Aorta (tissue), 5 donors: ENCODE data around the gene DISC1. TPM values are rescaled to one million over a fixed set of nuclear protein-coding genes. Genes with fewer than 3 reads are reported as not detected.
"Not testable (repeated sequence)": the region's sequence is repeated elsewhere in the genome, so short reads cannot be mapped to it uniquely, and the experiment has no call there.

Source experiments
- ATAC-seq: fragments of 200-7000 bp; cut with Tn5 transposase; one replicate; pipeline ENCODE4 v1.9.1; 2022; ENCODE audit warnings: moderate library complexity; ENCODE audit not compliant: low FRiP score
- DNase-seq, 2 donors: peaks; one replicate each; pipeline ENCODE4 v3.0.0-alpha.2; 2020
- H3K27ac ChIP-seq, 2 donors: one replicate each; pipeline ENCODE4 v1.5.1; 2013; ENCODE audit warnings: low read length in 2 of 2, mild to moderate bottlenecking in 2 of 2, moderate library complexity in 2 of 2, control low read depth in 1 of 2, inconsistent platforms in 1 of 2, low read depth in 1 of 2
- H3K27me3 ChIP-seq, 2 donors: one replicate each; pipeline ENCODE4 v1.6.1; 2013; ENCODE audit warnings: control low read depth in 1 of 2, low read length in 1 of 2, mild to moderate bottlenecking in 1 of 2, moderate library complexity in 1 of 2; ENCODE audit not compliant: insufficient read depth in 2 of 2, control insufficient read depth in 1 of 2
- H3K36me3 ChIP-seq, 2 donors: one replicate each; pipeline ENCODE4 v1.6.1; 2013; ENCODE audit warnings: control low read depth in 1 of 2, low read length in 1 of 2, mild to moderate bottlenecking in 1 of 2; ENCODE audit not compliant: insufficient read depth in 2 of 2, control insufficient read depth in 1 of 2
- H3K4me1 ChIP-seq, 2 donors: one replicate each; pipeline ENCODE4 v1.6.1; 2013; ENCODE audit warnings: low read length in 2 of 2, control low read depth in 1 of 2, mild to moderate bottlenecking in 1 of 2, moderate library complexity in 1 of 2; ENCODE audit not compliant: insufficient read depth in 2 of 2, control insufficient read depth in 1 of 2
- H3K4me3 ChIP-seq, 2 donors: one replicate each; pipeline ENCODE4 v1.5.1; 2013; ENCODE audit warnings: low read length in 2 of 2, control low read depth in 1 of 2, mild to moderate bottlenecking in 1 of 2
- H3K9me3 ChIP-seq: one replicate; pipeline ENCODE4 v1.6.1; 2013; ENCODE audit warnings: mild to moderate bottlenecking, low read length; ENCODE audit not compliant: control insufficient read depth
- WGBS, 2 donors: extraction: QIAGEN DNeasy Blood & Tissue Kit; methylation state at CpG; one replicate each; pipeline ENCODE4 v1.1.7; 2013; 5-methylcytosine and 5-hydroxymethylcytosine counted together
- intact Hi-C, 2 donors: fragments of 100-400 bp; cut with DNase I; formaldehyde crosslinking; loops; one replicate each; pipeline versions ENCODE4 v1.14.2 to v1.15.0; 2022
- polyA plus RNA-seq, 2 donors: library from polyadenylated mRNA; stranded (reverse); fragments of 200-250 nt; gene quantifications; one replicate each; pipeline ENCODE4 v1.2.3, GENCODE V29; 2013
- total RNA-seq, 2 donors: library from RNA; stranded (reverse); fragmentation: NEBNext Ultra II Directional; extraction: Animal tissue kit (Norgen Biotek cat#: 25700); gene quantifications; one replicate each; pipeline ENCODE4 v1.2.1, GENCODE V29; 2021
- donor health status: healthy with polysubstance abuse.
- donor health status: Bipolar disorder and iron deficiency.
- donor health status: DM: no; HTN: no; CAD: no.
- donor health status: DM: no; HTN: no; CAD: no.
- donor health status: DM: yes; HTN: yes; CAD: no.

The DISC1 gene
- total and polyA plus RNA-seq, 4 donors, result 0.64 to 31.7 (median 6.0) TPM

DNA sequence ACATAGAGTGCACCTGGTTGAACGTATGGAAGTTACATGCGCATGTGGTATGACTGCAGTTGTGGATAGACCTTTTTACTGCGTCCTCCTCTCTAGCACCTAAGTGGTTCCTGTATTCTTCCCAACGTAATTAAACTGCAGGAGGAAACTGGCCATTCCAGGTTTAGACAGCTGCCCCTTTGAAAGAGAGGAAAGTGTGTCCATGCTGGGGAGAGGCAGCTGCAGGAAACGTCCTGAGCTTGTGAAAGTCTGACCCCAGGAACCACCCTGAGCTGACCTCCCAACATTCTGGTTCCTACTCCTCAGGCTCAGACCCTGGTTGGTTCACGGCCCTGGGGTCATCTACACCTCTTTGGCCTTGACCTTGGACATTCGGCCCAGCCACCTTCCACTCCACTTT, 309.3 kb downstream of the DISC1 start:
- Histone ChIP-seq H3K27ac (no peak overlapping the region), H3K36me3 (no peaks in the 10 kb centered on the region), H3K4me3 (no peak overlapping the region), H3K4me1 (no peaks in the 10 kb centered on the region), H3K9me3 (peaks cover 1% of the 10 kb centered on the region), H3K27me3 (no peaks in the 10 kb centered on the region)
- intact Hi-C loops, result no loop called here
- ATAC-seq (no peak), DNase-seq (no peak)
- WGBS, 2 donors, result 94% methylated on average over 7 of the region's 7 CpGs

DNA sequence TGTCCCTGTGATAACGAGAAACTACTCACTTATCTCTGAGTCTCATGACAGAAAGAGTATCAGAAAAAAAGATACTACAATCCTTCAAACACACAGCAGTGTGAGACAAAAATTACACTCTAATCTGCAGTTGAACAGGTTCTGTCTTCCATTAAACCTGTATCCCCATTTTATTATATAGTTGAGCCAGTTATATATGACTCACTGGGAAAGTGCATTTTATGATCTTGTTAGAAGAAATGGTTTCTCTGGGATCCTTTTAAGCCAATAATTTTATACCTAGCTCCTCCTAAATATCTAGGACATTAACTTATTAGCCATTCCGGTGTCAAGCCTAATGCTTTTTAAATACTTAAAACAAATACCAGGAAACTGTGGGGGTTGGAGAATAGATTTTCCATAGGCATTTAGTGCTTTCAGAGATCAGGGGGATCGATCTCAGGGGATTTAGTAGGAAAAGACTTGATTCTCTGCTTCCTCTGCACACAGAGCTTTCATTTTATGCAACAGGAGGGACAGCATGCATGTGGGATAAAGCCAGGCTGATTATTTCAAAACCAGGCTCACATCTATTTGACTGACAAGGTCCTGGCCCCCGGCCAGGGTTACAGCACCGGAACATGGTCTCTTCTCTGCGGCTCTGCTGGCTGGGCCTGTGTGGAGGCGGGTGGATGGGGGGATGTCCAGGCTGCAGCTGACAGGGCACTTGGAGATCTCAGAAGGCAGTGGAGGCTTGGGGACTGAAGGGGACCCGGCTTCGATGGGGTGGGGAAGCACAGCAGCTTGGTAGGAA, 310.6 kb downstream of the DISC1 start:
- ATAC-seq (no peak), DNase-seq (no peak)
- intact Hi-C loops, result no loop called here

DNA sequence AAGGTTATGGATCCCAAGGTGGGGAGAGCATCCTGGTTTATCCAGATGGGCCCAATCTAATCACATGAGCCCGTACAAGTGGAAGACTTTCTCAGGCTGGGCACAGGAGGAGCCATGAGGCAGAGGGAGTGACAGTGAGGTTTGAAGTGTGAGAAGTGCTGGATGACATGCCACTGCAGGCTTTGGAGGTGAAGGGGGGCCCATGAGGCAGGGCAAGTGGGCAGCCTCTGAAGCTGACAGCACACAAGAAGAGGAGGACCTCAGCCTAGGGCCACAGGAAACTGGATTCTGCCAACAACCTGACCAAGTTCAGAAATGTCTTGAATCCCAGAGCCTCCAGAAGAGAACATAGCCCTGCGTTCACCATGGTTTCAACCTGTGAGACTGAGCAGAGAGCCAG, 311.6 kb downstream of the DISC1 start:
- Histone ChIP-seq H3K4me3 (no peak overlapping the region), H3K27ac (no peak overlapping the region), H3K36me3 (no peaks in the 10 kb centered on the region), H3K27me3 (no peaks in the 10 kb centered on the region), H3K9me3 (peaks cover 1% of the 10 kb centered on the region), H3K4me1 (no peaks in the 10 kb centered on the region)
- intact Hi-C loops, result no loop called here
- DNase-seq (no peak), ATAC-seq (no peak)
- 97 to 98% methylated on average over 2 of the region's 2 CpGs for WGBS, 2 donors

More for the DNA sequence above, 310.6 kb downstream of the DISC1 start:
- Histone ChIP-seq H3K9me3 (peaks cover 1% of the 10 kb centered on the region), H3K27ac (no peak overlapping the region), H3K36me3 (no peaks in the 10 kb centered on the region), H3K27me3 (no peaks in the 10 kb centered on the region), H3K4me1 (no peaks in the 10 kb centered on the region), H3K4me3 (no peak overlapping the region)
- WGBS, 2 donors, result 37 to 38% methylated on average over 9 of the region's 9 CpGs

DNA sequence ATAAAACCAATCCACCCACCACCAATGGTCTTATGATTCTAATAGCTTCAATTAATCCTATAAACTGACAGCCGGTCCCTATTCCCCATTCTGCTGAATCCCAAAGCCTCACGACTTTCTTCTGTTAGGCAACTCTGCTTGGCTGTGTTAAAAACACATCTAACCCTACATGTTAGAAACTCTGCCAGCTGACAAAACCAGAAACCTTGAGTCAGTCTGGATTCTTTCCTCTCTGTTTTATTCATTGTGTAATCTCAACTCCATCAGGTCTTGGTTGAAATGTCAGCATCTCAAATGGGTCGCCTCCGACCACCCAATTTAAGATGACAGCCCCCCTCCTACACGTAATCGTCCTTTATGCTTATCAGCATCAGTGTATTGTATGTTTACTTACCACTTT, 312.1 kb downstream of the DISC1 start:
- WGBS, 2 donors, result 86 to 90% methylated on average over 6 of the region's 6 CpGs
- no peak for ATAC-seq

DNA sequence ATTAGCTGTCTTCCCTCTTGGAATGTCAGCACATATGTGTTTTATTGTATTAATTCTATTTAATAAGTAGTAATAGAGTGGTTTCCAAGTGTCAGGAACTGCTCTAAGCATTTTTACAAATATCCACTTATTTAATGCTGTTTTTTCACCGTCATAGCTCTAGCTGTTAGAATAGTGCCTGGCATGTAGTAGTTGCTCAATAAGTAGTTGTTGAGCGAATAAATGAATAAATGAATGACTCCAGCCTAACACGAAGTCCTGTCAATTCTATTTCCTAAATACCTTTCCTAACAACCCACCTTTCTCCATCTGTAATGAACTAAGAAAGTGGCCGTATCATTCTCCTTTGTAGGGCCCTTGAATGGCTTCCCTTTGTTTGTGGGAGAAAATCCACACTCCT, 312.5 kb downstream of the DISC1 start:
- Histone ChIP-seq H3K27me3 (no peaks in the 10 kb centered on the region), H3K36me3 (no peaks in the 10 kb centered on the region), H3K4me1 (no peaks in the 10 kb centered on the region), H3K27ac (no peak overlapping the region), H3K4me3 (no peak overlapping the region), H3K9me3 (peaks cover 1% of the 10 kb centered on the region)
- intact Hi-C loops, result no loop called here
- DNase-seq, result no peak
- 94 to 97% methylated on average over 4 of the region's 4 CpGs for WGBS, 2 donors
- ATAC-seq, result no peak

More for the DNA sequence above, 312.1 kb downstream of the DISC1 start:
- Histone ChIP-seq H3K36me3 (no peaks in the 10 kb centered on the region), H3K9me3 (peaks cover 1% of the 10 kb centered on the region), H3K4me3 (no peak overlapping the region), H3K27me3 (no peaks in the 10 kb centered on the region), H3K4me1 (no peaks in the 10 kb centered on the region), H3K27ac (no peak overlapping the region)
- DNase-seq, result no peak
- intact Hi-C loops, result no loop called here

DNA sequence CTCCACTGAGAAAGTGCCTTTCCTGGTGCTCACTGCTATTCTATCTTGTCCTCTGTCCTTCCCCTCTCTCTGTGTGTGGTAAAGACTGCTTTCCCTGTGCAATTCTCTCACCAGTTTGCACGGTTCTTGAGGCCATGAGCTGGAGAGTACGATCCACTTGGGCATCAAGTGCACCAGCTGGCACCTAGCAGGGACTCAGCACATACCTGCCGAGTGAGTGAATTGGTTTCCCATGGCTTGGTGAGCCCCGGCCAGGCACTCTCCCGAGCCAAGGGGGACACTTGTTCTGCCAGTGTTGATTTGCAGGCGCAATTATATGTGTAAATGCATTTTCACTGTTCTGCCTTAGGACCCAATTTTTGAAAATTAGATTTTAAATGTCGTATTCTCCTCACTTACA, 313.5 kb downstream of the DISC1 start:
- Histone ChIP-seq H3K27me3 (no peaks in the 10 kb centered on the region), H3K9me3 (peaks cover 1% of the 10 kb centered on the region), H3K36me3 (no peaks in the 10 kb centered on the region), H3K4me3 (no peak overlapping the region), H3K4me1 (no peaks in the 10 kb centered on the region), H3K27ac (no peak overlapping the region)
- DNase-seq (no peak), ATAC-seq (no peak)
- intact Hi-C loops, result no loop called here
- WGBS, 2 donors, result 80 to 88% methylated on average over 7 of the region's 7 CpGs

DNA sequence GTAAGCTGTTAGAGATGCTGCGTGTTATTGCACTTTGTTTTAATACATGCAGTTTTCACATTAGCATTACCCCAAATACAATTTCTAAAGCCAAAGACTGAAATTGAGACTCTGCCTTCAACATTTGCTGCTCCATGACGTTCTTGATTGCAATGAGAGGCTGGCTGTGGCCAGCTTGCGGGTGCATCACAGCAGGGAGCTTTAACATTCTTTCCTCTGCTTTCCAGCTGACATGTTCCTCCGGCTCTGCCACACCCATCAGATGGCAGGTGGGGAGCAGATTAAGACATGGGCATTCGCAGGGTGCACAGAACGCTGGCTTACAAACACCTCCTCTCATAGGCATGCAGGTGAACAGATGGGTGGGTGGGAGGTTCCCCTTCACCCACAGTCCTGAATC, 314.1 kb downstream of the DISC1 start:
- DNase-seq (no peak), ATAC-seq (no peak)
- Histone ChIP-seq H3K27me3 (no peaks in the 10 kb centered on the region), H3K4me1 (no peaks in the 10 kb centered on the region), H3K27ac (no peak overlapping the region), H3K4me3 (no peak overlapping the region), H3K9me3 (peaks cover 1% of the 10 kb centered on the region), H3K36me3 (no peaks in the 10 kb centered on the region)
- 96 to 97% methylated on average over 6 of the region's 6 CpGs for WGBS, 2 donors
- intact Hi-C loops, result no loop called here

DNA sequence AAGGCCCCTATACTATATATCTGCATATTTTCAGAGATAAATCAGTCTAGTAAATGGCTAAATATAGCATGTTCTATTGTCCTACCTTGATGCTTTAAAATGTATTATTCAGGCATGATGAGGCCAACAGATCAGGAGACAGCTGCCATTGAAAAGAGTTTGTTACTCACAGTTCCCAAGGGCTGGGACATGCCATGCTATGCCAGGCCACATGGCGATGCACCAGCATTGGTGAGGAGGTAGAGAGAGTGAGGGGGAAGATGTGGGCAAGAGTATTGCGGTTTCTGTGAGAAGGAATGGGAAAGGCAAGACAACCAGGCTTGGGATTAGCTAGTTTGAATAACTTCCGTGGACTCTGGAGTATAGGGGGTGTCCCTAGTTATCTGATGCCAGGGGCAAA, 316.5 kb downstream of the DISC1 start:
- Histone ChIP-seq H3K27ac (no peak overlapping the region), H3K9me3 (peaks cover 1% of the 10 kb centered on the region), H3K4me1 (no peaks in the 10 kb centered on the region), H3K36me3 (no peaks in the 10 kb centered on the region), H3K27me3 (no peaks in the 10 kb centered on the region), H3K4me3 (no peak overlapping the region)
- no peak for DNase-seq
- 100% methylated on average over 3 of the region's 3 CpGs for WGBS, 2 donors
- no peak for ATAC-seq
- intact Hi-C loops, result no loop called here

DNA sequence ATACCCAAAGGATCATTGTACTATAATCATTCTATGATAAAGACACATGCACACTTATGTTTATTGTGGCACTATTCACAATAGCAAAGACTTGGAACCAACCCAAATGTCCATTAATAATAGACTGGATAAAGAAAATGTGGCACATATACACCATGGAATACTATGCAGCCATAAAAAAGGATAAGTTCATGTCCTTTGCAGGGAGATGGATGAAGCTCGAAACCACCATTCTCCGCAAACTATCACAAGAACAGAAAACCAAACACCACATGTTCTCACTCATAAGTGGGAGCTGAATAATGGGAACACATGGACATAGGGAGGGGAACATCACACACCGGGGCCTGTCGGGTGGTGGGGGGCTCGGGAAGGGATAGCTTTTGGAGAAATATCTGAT, 321.5 kb downstream of the DISC1 start:
- H3K27me3 ChIP-seq, ATAC-seq, H3K27ac ChIP-seq, H3K4me1 ChIP-seq, H3K4me3 ChIP-seq, H3K9me3 ChIP-seq, DNase-seq, intact Hi-C loops, H3K36me3 ChIP-seq: not testable (repeated sequence)
- WGBS, 2 donors, result 99% methylated on average over 5 of the region's 5 CpGs
